Panc1 (cell line): ENCODE results near the gene UNC119B. TPM values are rescaled to one million over a fixed set of nuclear protein-coding genes. Genes with fewer than 3 reads are reported as not detected.

ENCODE experiments used
- ATAC-seq: fragments of 200-7000 bp; cut with Tn5 transposase; 2 replicates; pipeline ENCODE4 v1.9.1; 2020; ENCODE audit warnings: mild to moderate bottlenecking, moderate library complexity
- BruUV-seq: library from RNA; stranded (reverse); fragments of 400-500 nt; replicated peaks from 2 replicates; lab custom pipeline; 2021; lab: Mats Ljungman, UMichigan
- CTCF ChIA-PET: fragments of 300-600 bp; sonication (Branson Sonifier 250); formaldehyde crosslinking; loops from one replicate; lab custom pipeline; 2022; ENCODE audit warnings: antibody characterized with exemption; lab: Charles Lee
- POLR2A ChIA-PET: fragments of 300-600 bp; sonication (Branson Sonifier 250); formaldehyde crosslinking; loops from one replicate; lab custom pipeline; 2022; ENCODE audit warnings: antibody characterized with exemption; lab: Charles Lee
- DNase-seq: peaks from one replicate; pipeline ENCODE4 v3.0.0-alpha.2; 2010; ENCODE audit warnings: low read depth, low spot score
- H3K27ac ChIP-seq: 2 replicates; pipeline ENCODE4 v1.5.1; 2011; ENCODE audit warnings: mild to moderate bottlenecking, low read length, inconsistent platforms
- H3K27me3 ChIP-seq: fragments of 200-500 bp; sonication (Bioruptor generic); 2 replicates; pipeline ENCODE4 v1.6.0; 2014; ENCODE audit warnings: low read length, inconsistent platforms; ENCODE audit not compliant: control insufficient read depth, insufficient read depth
- H3K36me3 ChIP-seq: fragments of 200-500 bp; sonication (Bioruptor generic); 2 replicates; pipeline ENCODE4 v1.5.1; 2014; ENCODE audit warnings: inconsistent platforms, mild to moderate bottlenecking, low read length, moderate library complexity; ENCODE audit not compliant: control insufficient read depth, insufficient read depth
- H3K4me1 ChIP-seq: 2 replicates; pipeline ENCODE4 v1.5.1; 2011; ENCODE audit warnings: inconsistent platforms, mild to moderate bottlenecking, low read length, moderate library complexity; ENCODE audit not compliant: control insufficient read depth, insufficient read depth
- H3K4me3 ChIP-seq, 2 experiments: 2 replicates each; pipeline ENCODE4 v1.5.1; 2011 to 2012; ENCODE audit warnings: low read depth in 2 of 2, low read length in 2 of 2, mild to moderate bottlenecking in 2 of 2, inconsistent platforms in 1 of 2, moderate library complexity in 1 of 2
- H3K9me3 ChIP-seq: fragments of 200-500 bp; sonication (Bioruptor generic); 2 replicates; pipeline ENCODE4 v1.5.1; 2014; ENCODE audit warnings: low read depth, mild to moderate bottlenecking, inconsistent platforms, low read length, moderate library complexity; ENCODE audit not compliant: control insufficient read depth, insufficient read depth
- CTCF ChIP-seq: fragments of 450-650 bp; IDR thresholded peaks from 2 replicates; pipeline ENCODE4 v1.5.1; 2017; ENCODE audit warnings: mild to moderate bottlenecking
- POLR2AphosphoS5 ChIP-seq: IDR thresholded peaks from 2 replicates; pipeline ENCODE4 v1.6.1; 2012; ENCODE audit warnings: mild to moderate bottlenecking, low read depth, low read length, moderate library complexity
- REST ChIP-seq, 2 experiments: IDR thresholded peaks; 2 replicates each; pipeline ENCODE4 v1.6.1; 2011 to 2012; ENCODE audit warnings: low read depth in 2 of 2, control low read depth in 1 of 2, low read length in 1 of 2, mild to moderate bottlenecking in 1 of 2, moderate library complexity in 1 of 2; ENCODE audit not compliant: insufficient read depth in 1 of 2
- SIN3A ChIP-seq: IDR thresholded peaks from 2 replicates; pipeline ENCODE4 v1.6.1; 2012; ENCODE audit warnings: low read depth, mild to moderate bottlenecking, low read length, moderate library complexity, borderline replicate concordance; ENCODE audit not compliant: insufficient read depth
- TCF7L2 ChIP-seq: IDR thresholded peaks from 2 replicates; pipeline ENCODE4 v1.6.1; 2011; ENCODE audit warnings: mild to moderate bottlenecking, low read depth, low read length, inconsistent platforms
- in situ Hi-C: cut with HindIII; loops from 2 replicates; pipeline ENCODE4 v1.10.0; 2016; ENCODE audit warnings: low sequenced_read_pairs, low pct_unique_long_range_greater_than_20kb
- intact Hi-C: fragments of 100-400 bp; cut with micrococcal nuclease; formaldehyde crosslinking; loops from one replicate; pipeline ENCODE4 v1.10.0; 2022; ENCODE audit not compliant: unreplicated experiment
- total RNA-seq: library from RNA; stranded (reverse); gene quantifications from one replicate; pipeline ENCODE4 v1.2.1, GENCODE V29; 2021; ENCODE audit not compliant: unreplicated experiment

UNC119B gene
- total RNA-seq, 1 experiment from 2014 or later = 26.0 TPM

- H3K27ac ChIP-seq = no peak overlapping the region
- POLR2A ChIA-PET = no interaction called here
- TF ChIP-seq SIN3A (no peak), REST (IDR thresholded peaks at IDR 0.05; ENCODE audit: insufficient read depth in 1 of 2, low read depth in 2 of 2, low read length in 1 of 2) (no peak), POLR2AphosphoS5 (no peak), TCF7L2 (no peak), CTCF (no peak)
- no peaks in the 10 kb centered on the region for H3K4me1 ChIP-seq
- H3K4me3 ChIP-seq = no peak overlapping the region
- no peaks in the 10 kb centered on the region for H3K9me3 ChIP-seq
- H3K27me3 ChIP-seq = no peaks in the 10 kb centered on the region
- CTCF ChIA-PET = no interaction called here
- intact Hi-C loops = no loop called here
- no peaks in the 10 kb centered on the region for H3K36me3 ChIP-seq
- no peak for ATAC-seq
- BruUV-seq = no TSS peak
- in situ Hi-C loops = no loop called here
- DNase-seq = no peak
Observed at GRCh38 chr12:120677765-120678473, 32.3 kb upstream of the UNC119B start.

GRCh38 chr12:120678572-120678971, 31.7 kb upstream of the UNC119B start:
- TF ChIP-seq POLR2AphosphoS5 = no peak
- no peak for TF ChIP-seq SIN3A
- no peak for TF ChIP-seq CTCF
- no peak for TF ChIP-seq REST (IDR thresholded peaks at IDR 0.05; ENCODE audit: insufficient read depth in 1 of 2, low read depth in 2 of 2, low read length in 1 of 2)
- no peak for TF ChIP-seq TCF7L2
- Histone ChIP-seq H3K36me3 (no peaks in the 10 kb centered on the region), H3K27ac (no peak overlapping the region), H3K4me1 (no peaks in the 10 kb centered on the region), H3K4me3 (no peak overlapping the region), H3K27me3 (no peaks in the 10 kb centered on the region), H3K9me3 (no peaks in the 10 kb centered on the region)
- BruUV-seq = no TSS peak
- ATAC-seq = no peak
- POLR2A ChIA-PET = interaction anchor here (0.6 kb wide), 1 partner anchor 12 kb away, joined by 11 read pairs; no protein-coding TSS in a partner anchor
- in situ Hi-C loops = no loop called here
- intact Hi-C loops = no loop called here
- DNase-seq = no peak
- CTCF ChIA-PET = no interaction called here
